Astrocyte (in vitro differentiated cells and primary cell): Measurements from ENCODE around the gene NBPF26.
"Not testable (repeated sequence)": the region's sequence is repeated elsewhere in the genome, so short reads cannot be mapped to it uniquely, and the experiment has no call there.

Experiments used
- EZH2 ChIP-seq: IDR thresholded peaks from 2 replicates; pipeline ENCODE4 v1.6.1; 2012; ENCODE audit warnings: mild to moderate bottlenecking, low read length, inconsistent platforms; ENCODE audit not compliant: insufficient read depth
- TF ChIP-seq, protein P1 (sequence below): IDR thresholded peaks from 2 replicates; pipeline ENCODE4 v1.5.1; 2011; ENCODE audit warnings: low read depth, mild to moderate bottlenecking, inconsistent platforms, low read length, moderate library complexity; ENCODE audit not compliant: insufficient read depth

DNA sequence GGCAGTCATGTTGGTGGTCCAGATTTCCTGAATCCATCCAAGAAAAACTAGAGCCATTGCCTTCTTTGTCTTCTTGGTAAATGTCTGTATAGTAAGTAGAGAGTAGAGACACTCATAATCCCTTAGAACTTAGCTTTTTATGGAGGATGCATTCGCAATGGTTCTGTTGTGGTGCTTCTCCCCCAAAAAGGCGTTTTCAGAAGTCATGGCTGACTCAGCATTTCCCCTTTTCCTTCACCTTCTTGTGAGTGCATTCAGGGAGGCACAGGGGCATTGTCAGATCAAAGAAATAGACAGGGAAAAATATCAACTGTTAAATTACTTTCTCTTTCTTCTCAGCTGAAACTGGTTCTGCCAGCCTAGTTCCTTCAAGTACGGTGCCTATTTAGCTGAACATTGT is 45.3 kb downstream of the NBPF26 start:
- TF ChIP-seq, protein P1, sequence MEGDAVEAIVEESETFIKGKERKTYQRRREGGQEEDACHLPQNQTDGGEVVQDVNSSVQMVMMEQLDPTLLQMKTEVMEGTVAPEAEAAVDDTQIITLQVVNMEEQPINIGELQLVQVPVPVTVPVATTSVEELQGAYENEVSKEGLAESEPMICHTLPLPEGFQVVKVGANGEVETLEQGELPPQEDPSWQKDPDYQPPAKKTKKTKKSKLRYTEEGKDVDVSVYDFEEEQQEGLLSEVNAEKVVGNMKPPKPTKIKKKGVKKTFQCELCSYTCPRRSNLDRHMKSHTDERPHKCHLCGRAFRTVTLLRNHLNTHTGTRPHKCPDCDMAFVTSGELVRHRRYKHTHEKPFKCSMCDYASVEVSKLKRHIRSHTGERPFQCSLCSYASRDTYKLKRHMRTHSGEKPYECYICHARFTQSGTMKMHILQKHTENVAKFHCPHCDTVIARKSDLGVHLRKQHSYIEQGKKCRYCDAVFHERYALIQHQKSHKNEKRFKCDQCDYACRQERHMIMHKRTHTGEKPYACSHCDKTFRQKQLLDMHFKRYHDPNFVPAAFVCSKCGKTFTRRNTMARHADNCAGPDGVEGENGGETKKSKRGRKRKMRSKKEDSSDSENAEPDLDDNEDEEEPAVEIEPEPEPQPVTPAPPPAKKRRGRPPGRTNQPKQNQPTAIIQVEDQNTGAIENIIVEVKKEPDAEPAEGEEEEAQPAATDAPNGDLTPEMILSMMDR = not testable (repeated sequence)
- TF ChIP-seq EZH2 = not testable (repeated sequence)
